ENCODE data around the gene NRCAM. TPM values are rescaled to one million over a fixed set of nuclear protein-coding genes. Genes with fewer than 3 reads are reported as not detected.

The NRCAM gene
- total and polyA plus RNA-seq, 8 donors, result 10.6 to 36.7 (median 16.2) TPM

DNA sequence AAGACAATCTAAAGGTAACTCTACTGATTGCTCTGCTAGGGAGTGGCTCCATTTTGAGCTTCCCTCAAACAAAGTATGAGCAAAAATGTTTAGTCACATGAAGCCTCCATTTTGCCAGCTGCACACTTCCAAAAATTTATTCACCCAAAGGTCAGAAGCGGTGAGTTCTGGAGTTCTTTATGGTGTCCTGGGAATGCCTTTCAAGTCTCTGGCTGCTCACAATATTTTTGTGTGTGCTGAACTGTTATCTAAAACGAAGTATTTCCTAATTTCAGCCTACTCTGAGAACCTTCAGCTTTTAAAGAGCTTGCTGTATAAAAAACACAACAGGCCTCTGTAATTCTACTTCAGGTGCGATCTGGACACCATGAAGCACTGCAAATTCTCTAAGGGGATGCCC, 15.6 kb downstream of the NRCAM start:
- no peaks in the 10 kb centered on the region for H3K27me3 ChIP-seq
- no peaks in the 10 kb centered on the region for H3K4me1 ChIP-seq
- no peak overlapping the region for H3K4me3 ChIP-seq
- H3K27ac ChIP-seq, result no peak overlapping the region
- no peaks in the 10 kb centered on the region for H3K36me3 ChIP-seq
- no peak for ATAC-seq
- intact Hi-C loops (cut with DNase I), result no loop called here
- TF ChIP-seq, protein P1, sequence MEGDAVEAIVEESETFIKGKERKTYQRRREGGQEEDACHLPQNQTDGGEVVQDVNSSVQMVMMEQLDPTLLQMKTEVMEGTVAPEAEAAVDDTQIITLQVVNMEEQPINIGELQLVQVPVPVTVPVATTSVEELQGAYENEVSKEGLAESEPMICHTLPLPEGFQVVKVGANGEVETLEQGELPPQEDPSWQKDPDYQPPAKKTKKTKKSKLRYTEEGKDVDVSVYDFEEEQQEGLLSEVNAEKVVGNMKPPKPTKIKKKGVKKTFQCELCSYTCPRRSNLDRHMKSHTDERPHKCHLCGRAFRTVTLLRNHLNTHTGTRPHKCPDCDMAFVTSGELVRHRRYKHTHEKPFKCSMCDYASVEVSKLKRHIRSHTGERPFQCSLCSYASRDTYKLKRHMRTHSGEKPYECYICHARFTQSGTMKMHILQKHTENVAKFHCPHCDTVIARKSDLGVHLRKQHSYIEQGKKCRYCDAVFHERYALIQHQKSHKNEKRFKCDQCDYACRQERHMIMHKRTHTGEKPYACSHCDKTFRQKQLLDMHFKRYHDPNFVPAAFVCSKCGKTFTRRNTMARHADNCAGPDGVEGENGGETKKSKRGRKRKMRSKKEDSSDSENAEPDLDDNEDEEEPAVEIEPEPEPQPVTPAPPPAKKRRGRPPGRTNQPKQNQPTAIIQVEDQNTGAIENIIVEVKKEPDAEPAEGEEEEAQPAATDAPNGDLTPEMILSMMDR (IDR thresholded peaks at IDR 0.05), result no peak
- no peak for DNase-seq
- no peaks in the 10 kb centered on the region for H3K9me3 ChIP-seq

DNA sequence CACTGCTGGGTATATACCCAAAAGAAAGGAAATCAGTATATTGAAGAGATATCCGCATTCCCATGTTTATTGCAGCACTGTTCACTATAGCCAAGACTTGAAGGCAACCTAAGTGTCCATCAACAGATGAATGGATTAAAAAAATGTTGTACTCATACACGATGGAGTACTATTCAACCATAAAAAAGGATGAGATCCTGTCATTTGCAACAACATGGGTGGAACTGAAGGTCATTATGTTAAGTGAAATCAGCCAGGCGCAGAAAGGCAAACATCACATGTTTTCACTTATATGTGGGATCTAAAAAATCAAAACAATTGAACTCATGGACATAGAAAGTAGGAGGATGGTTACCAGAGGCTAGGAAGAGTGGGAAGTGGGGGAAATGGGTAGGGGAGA, 19.3 kb downstream of the NRCAM start:
- H3K27ac ChIP-seq, result no peak overlapping the region
- DNase-seq (no peak), ATAC-seq (no peak)
- H3K9me3 ChIP-seq, result no peaks in the 10 kb centered on the region
- intact Hi-C loops (cut with DNase I), result no loop called here
- no peaks in the 10 kb centered on the region for H3K27me3 ChIP-seq
- no peaks in the 10 kb centered on the region for H3K4me1 ChIP-seq
- TF ChIP-seq, protein P1 (IDR thresholded peaks at IDR 0.05), result no peak
- H3K4me3 ChIP-seq, result no peak overlapping the region
- no peaks in the 10 kb centered on the region for H3K36me3 ChIP-seq

DNA sequence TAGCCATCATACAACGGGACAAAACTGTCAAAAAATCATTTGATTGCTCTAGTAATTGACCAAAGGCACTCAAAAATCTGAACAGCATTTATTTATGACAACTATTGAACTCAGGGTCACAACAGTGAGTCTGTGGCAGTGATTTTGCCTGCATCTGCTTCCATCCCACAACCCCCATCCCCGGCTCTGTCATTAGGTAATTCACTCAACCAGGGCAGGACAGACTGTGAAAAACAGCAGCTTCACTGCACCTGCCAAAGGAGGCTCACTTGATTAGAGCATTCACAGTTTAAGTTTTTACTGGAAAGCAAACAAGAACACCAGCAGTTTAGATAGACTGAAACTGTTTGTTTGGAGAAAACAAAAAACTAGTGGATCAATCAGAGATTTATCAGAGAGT, 22.2 kb downstream of the NRCAM start:
- Histone ChIP-seq H3K27me3 (no peaks in the 10 kb centered on the region), H3K36me3 (no peaks in the 10 kb centered on the region), H3K4me1 (no peaks in the 10 kb centered on the region), H3K4me3 (no peak overlapping the region), H3K27ac (no peak overlapping the region), H3K9me3 (no peaks in the 10 kb centered on the region)
- TF ChIP-seq, protein P1 (IDR thresholded peaks at IDR 0.05), result no peak
- DNase-seq (no peak), ATAC-seq (no peak)
- intact Hi-C loops (cut with DNase I), result no loop called here

DNA sequence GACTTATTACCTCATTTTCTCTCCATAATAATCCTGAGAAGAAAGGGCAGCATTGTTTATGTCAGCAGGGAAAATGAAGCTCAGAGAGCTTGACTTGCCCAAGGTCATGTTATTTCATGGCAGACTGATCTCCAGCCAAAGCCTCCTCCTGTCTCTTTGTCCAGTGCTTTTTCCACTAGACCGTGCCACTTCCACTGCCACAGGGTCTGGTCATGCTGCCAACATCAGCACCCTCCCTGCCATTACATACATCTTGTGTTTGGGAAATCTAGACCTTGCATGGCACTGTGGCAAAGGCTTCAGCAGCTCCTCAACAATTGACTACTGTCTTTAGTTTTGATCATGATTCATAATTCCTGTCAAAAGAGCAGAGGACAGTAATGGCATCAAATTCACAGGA, 25.1 kb downstream of the NRCAM start:
- Histone ChIP-seq H3K9me3 (no peaks in the 10 kb centered on the region), H3K27ac (no peak overlapping the region), H3K4me3 (no peak overlapping the region), H3K4me1 (no peaks in the 10 kb centered on the region), H3K36me3 (no peaks in the 10 kb centered on the region), H3K27me3 (no peaks in the 10 kb centered on the region)
- TF ChIP-seq, protein P1 (IDR thresholded peaks at IDR 0.05), result no peak
- ATAC-seq (no peak), DNase-seq (no peak)
- intact Hi-C loops (cut with DNase I), result no loop called here

DNA sequence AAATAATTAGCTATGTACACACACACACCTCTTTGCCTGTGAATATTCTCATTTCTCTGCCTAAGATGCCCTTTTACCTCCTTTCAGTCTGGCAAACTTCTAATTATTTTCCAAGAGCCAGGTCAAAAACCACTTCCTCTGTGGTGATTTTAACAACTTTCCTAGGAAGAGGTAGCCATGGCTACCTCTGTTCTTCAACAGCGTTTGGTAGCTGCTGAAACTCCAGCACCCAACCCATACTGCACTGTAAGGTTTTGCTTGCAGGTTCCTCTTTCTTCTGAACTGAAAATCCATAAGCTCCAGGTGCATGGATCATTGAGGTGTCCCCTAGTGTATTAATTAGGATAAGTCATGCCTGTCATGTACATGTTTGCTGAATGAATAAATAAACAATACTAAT, 25.6 kb downstream of the NRCAM start:
- no peak for ATAC-seq
- Histone ChIP-seq H3K27ac (no peak overlapping the region), H3K4me1 (no peaks in the 10 kb centered on the region), H3K36me3 (no peaks in the 10 kb centered on the region), H3K9me3 (no peaks in the 10 kb centered on the region), H3K27me3 (no peaks in the 10 kb centered on the region), H3K4me3 (no peak overlapping the region)
- intact Hi-C loops (cut with DNase I), result no loop called here
- DNase-seq, result no peak
- TF ChIP-seq, protein P1 (IDR thresholded peaks at IDR 0.05), result no peak
